GM21526 (cell line): Measurements from ENCODE around the gene C1QTNF1.
"Not testable (repeated sequence)": the region's sequence is repeated elsewhere in the genome, so short reads cannot be mapped to it uniquely, and the experiment has no call there.

Experiments used
- ATAC-seq: cut with Tn5 transposase; IDR thresholded peaks from one replicate; pipeline ENCODE4 v1.9.1; 2021; ENCODE audit warnings: moderate library complexity; ENCODE audit not compliant: unreplicated experiment, low FRiP score

Gene C1QTNF1

GRCh38 chr17:79005063-79005861 lies 18.7 kb upstream of the C1QTNF1 start:
- ATAC-seq, result no peak

- ATAC-seq, result no peak
These were observed 17.9 kb upstream of the C1QTNF1 start for GRCh38 chr17:79006046-79006445.

- no peak for ATAC-seq
These were observed 17.0 kb upstream of the C1QTNF1 start for GRCh38 chr17:79006794-79007503.

GRCh38 chr17:79007504-79008381 lies 16.2 kb upstream of the C1QTNF1 start:
- no peak for ATAC-seq

GRCh38 chr17:79008666-79009387 lies 15.1 kb upstream of the C1QTNF1 start:
- ATAC-seq, result no peak

GRCh38 chr17:79009397-79010303 lies 14.3 kb upstream of the C1QTNF1 start, which contains the start of gene CANT1:
CANT1 (minus strand) TSS chr17:79009764; CDS start chr17:78997622, 12,142 bp downstream.
- ATAC-seq, result peak; percentile 87

- ATAC-seq, result no peak
These were observed 13.7 kb upstream of the C1QTNF1 start for GRCh38 chr17:79010304-79010646.

GRCh38 chr17:79011451-79012147 lies 12.4 kb upstream of the C1QTNF1 start:
- ATAC-seq, result no peak

GRCh38 chr17:79012563-79013134 lies 11.3 kb upstream of the C1QTNF1 start:
- ATAC-seq, result no peak

GRCh38 chr17:79014158-79014758 lies 9.7 kb upstream of the C1QTNF1 start:
- ATAC-seq, result no peak

GRCh38 chr17:79017546-79018369 lies 6.2 kb upstream of the C1QTNF1 start:
- ATAC-seq, result no peak

- ATAC-seq, result no peak
These were observed 5.6 kb upstream of the C1QTNF1 start for GRCh38 chr17:79018370-79018695.

- ATAC-seq, result no peak
These were observed 4.7 kb upstream of the C1QTNF1 start for GRCh38 chr17:79019261-79019631.

- no peak for ATAC-seq
These were observed 4.1 kb upstream of the C1QTNF1 start for GRCh38 chr17:79019632-79020584.

GRCh38 chr17:79020631-79021301 lies 3.2 kb upstream of the C1QTNF1 start:
- no peak for ATAC-seq

GRCh38 chr17:79021929-79022328 lies 2.0 kb upstream of the C1QTNF1 start:
- ATAC-seq, result not testable (repeated sequence)
